K562 (cell line): ENCODE results near the gene RFX3. TPM values are rescaled to one million over a fixed set of nuclear protein-coding genes. Genes with fewer than 3 reads are reported as not detected.

Experiments
- ATAC-seq: fragments of 200-7000 bp; cut with Tn5 transposase; 3 replicates; pipeline ENCODE4 v1.9.1; 2020; ENCODE audit warnings: moderate library complexity
- BruUV-seq: library from RNA; stranded (reverse); fragments of 400-500 nt; replicated peaks from 2 replicates; lab custom pipeline; 2021; lab: Mats Ljungman, UMichigan
- CTCF ChIA-PET: fragments of 300-600 bp; formaldehyde crosslinking; extraction: SDS; loops from one replicate; lab custom pipeline; 2021; ENCODE audit warnings: low intra/inter-chr PET ratio; lab: Yijun Ruan, JAX
- POLR2A ChIA-PET: fragments of 300-600, 350-650 bp; sonication (Branson Sonifier 250); formaldehyde crosslinking; extraction: SDS; loops from one replicate; lab custom pipeline; 2021; ENCODE audit warnings: antibody characterized with exemption, inconsistent platforms; lab: Yijun Ruan, JAX
- DNase-seq, 4 experiments: peaks; one replicate each; pipeline versions ENCODE4 v3.0.0 to v3.0.0-alpha.2; 2011 to 2018; ENCODE audit warnings: low spot score in 3 of 4, mixed read lengths in 3 of 4; ENCODE audit errors: extremely low read depth in 1 of 4
- FAIRE-seq: peaks from 2 replicates; lab custom pipeline; 2011; peaks lifted over from hg19 to GRCh38; lab: Jason Lieb, UNC
- H2AFZ ChIP-seq: 2 replicates; pipeline ENCODE4 v1.6.0; 2011; ENCODE audit warnings: low read depth, low read length, control low read depth, inconsistent platforms
- H3K27ac ChIP-seq: fragments of 200-600 bp; 3 replicates; pipeline ENCODE4 v1.8.0; 2011; ENCODE audit warnings: low read depth, mild to moderate bottlenecking, control low read depth, inconsistent platforms, low read length, moderate library complexity, mixed read lengths; ENCODE audit errors: extremely low read depth
- H3K27me3 ChIP-seq, 2 experiments: fragments of 300-600 bp in 1 of 2; 2 replicates in 1 of 2; 3 replicates in 1 of 2; pipeline versions ENCODE4 v1.6.0 to v1.8.0; 2011; ENCODE audit warnings: inconsistent platforms in 2 of 2, low read length in 2 of 2, mild to moderate bottlenecking in 1 of 2, mixed read lengths in 1 of 2, moderate library complexity in 1 of 2; ENCODE audit not compliant: control insufficient read depth in 2 of 2, insufficient read depth in 2 of 2
- H3K36me3 ChIP-seq: fragments of 300-600 bp; 3 replicates; pipeline ENCODE4 v1.8.0; 2011; ENCODE audit warnings: mild to moderate bottlenecking, low read length, inconsistent platforms; ENCODE audit not compliant: control insufficient read depth, insufficient read depth
- H3K4me1 ChIP-seq, 2 experiments: fragments of 200-600 bp in 1 of 2; replicated peaks in 1 of 2; 2 replicates in 1 of 2; 3 replicates in 1 of 2; pipeline versions ENCODE4 v1.5.1 to v1.8.0; 2011; ENCODE audit warnings: inconsistent platforms in 2 of 2, low read length in 2 of 2, mild to moderate bottlenecking in 1 of 2, mixed read lengths in 1 of 2, moderate library complexity in 1 of 2; ENCODE audit not compliant: control insufficient read depth in 2 of 2, insufficient read depth in 2 of 2
- H3K4me2 ChIP-seq: 2 replicates; pipeline ENCODE4 v1.6.1; 2011; ENCODE audit warnings: low read length, control low read depth, inconsistent platforms, mixed read lengths; ENCODE audit not compliant: insufficient read depth
- H3K4me3 ChIP-seq: fragments of 200-600 bp; sonication (generic), shearing (Covaris generic); 2 replicates; pipeline ENCODE4 v1.5.1; 2016; ENCODE audit warnings: control low read depth, inconsistent platforms
- H3K79me2 ChIP-seq: fragments of 200-600 bp; 3 replicates; pipeline ENCODE4 v1.8.0; 2011; ENCODE audit warnings: low read length, inconsistent platforms; ENCODE audit not compliant: control insufficient read depth, insufficient read depth
- H3K9ac ChIP-seq, 2 experiments: 2 replicates each; pipeline versions ENCODE4 v1.6.0 to v1.6.1; 2011; ENCODE audit warnings: low read depth in 2 of 2, low read length in 2 of 2, control low read depth in 1 of 2, inconsistent platforms in 1 of 2, mild to moderate bottlenecking in 1 of 2, mixed read lengths in 1 of 2; ENCODE audit not compliant: insufficient read depth in 1 of 2
- H3K9me1 ChIP-seq: one replicate; pipeline ENCODE4 v1.6.0; 2011; ENCODE audit warnings: inconsistent platforms, mild to moderate bottlenecking, low read length, moderate library complexity; ENCODE audit not compliant: control insufficient read depth, insufficient read depth
- H3K9me3 ChIP-seq: replicated peaks from 2 replicates; pipeline ENCODE4 v1.5.1; 2011; ENCODE audit warnings: low read depth, low read length, inconsistent platforms; ENCODE audit not compliant: control insufficient read depth, insufficient read depth
- H4K20me1 ChIP-seq: replicated peaks from 2 replicates; pipeline ENCODE4 v1.6.1; 2011; ENCODE audit warnings: low read length, inconsistent platforms, mixed read lengths; ENCODE audit not compliant: control insufficient read depth, insufficient read depth
- ARID1B ChIP-seq: fragments of 450-650 bp; IDR thresholded peaks from 2 replicates; pipeline ENCODE4 v1.6.1; 2016; ENCODE audit warnings: antibody characterized with exemption, mild to moderate bottlenecking, inconsistent platforms
- CBFA2T2 ChIP-seq: fragments of 450-650 bp; conservative IDR thresholded peaks from 2 replicates; pipeline ENCODE4 v1.6.1; 2017; ENCODE audit warnings: mild to moderate bottlenecking
- CBFA2T3 ChIP-seq: fragments of 450-650 bp; IDR thresholded peaks from 2 replicates; pipeline ENCODE4 v1.6.1; 2017
- CXXC5 ChIP-seq: fragments of 250-450 bp; sonication (Bioruptor Pico); IDR thresholded peaks from 2 replicates; pipeline ENCODE4 v1.8.0; 2022; ENCODE audit warnings: inconsistent platforms, mild to moderate bottlenecking, moderate library complexity
- FOXA3 ChIP-seq, 2 experiments: fragments of 450-650 bp in 1 of 2; sonication (generic) in 1 of 2; formaldehyde crosslinking; IDR thresholded peaks in 1 of 2; conservative IDR thresholded peaks in 1 of 2; 2 replicates each; pipeline versions ENCODE4 v1.4.0 to v1.8.0; 2020 to 2022; ENCODE audit warnings: mild to moderate bottlenecking in 2 of 2, missing genetic modification reagents in 1 of 2
- NFIC ChIP-seq: fragments of 450-650 bp; IDR thresholded peaks from 2 replicates; pipeline ENCODE4 v1.6.1; 2017; ENCODE audit warnings: mild to moderate bottlenecking, inconsistent platforms
- RBFOX2 ChIP-seq: fragments of 200-400 bp; formaldehyde crosslinking; IDR thresholded peaks from 2 replicates; pipeline ENCODE4 v1.6.1; 2017; ENCODE audit warnings: low read depth, mild to moderate bottlenecking, low read length, moderate library complexity
- SMAD3 ChIP-seq: fragments of 450-650 bp; formaldehyde crosslinking; conservative IDR thresholded peaks from 2 replicates; pipeline ENCODE4 v1.4.0; 2020; ENCODE audit warnings: mild to moderate bottlenecking
- TAL1 ChIP-seq: fragments of 450-650 bp; IDR thresholded peaks from 2 replicates; pipeline ENCODE4 v1.6.1; 2016; ENCODE audit warnings: mild to moderate bottlenecking
- TCF3 ChIP-seq: sonication (generic); formaldehyde crosslinking; IDR thresholded peaks from 2 replicates; pipeline ENCODE4 v1.4.0; 2020; ENCODE audit warnings: mild to moderate bottlenecking, missing genetic modification reagents
- YBX1 ChIP-seq: fragments of 450-650 bp; IDR thresholded peaks from 2 replicates; pipeline ENCODE4 v1.7.1; 2016; ENCODE audit warnings: mild to moderate bottlenecking
- WGBS: fragments of 100-300 bp; shearing (Covaris generic); methylation state at CpG from one replicate; pipeline ENCODE4 v1.1.6; 2016; ENCODE audit warnings: low coverage, mixed read lengths; ENCODE audit not compliant: insufficient coverage; ENCODE audit errors: missing lambda C conversion rate; 5-methylcytosine and 5-hydroxymethylcytosine counted together
- in situ Hi-C: fragments of 300-500 bp; cut with MboI; formaldehyde crosslinking; loops from 4 replicates; pipeline ENCODE4 v1.15.0; 2018; ENCODE audit warnings: inconsistent platforms, mixed read lengths
- intact Hi-C: fragments of 100-400 bp; cut with micrococcal nuclease; formaldehyde crosslinking; loops from 2 replicates; pipeline ENCODE4 v1.14.2; 2022
- polyA plus RNA-seq, 8 experiments: library from polyadenylated mRNA; depleted of rRNA in 4 of 8; stranded (reverse) in 5 of 8; unstranded in 3 of 8; fragments of >200 nt; fragmentation: Nextera tagmentation in 2 of 8; fragmentation: Illumina TruSeq in 1 of 8; extraction: Ambion mirVana in 2 of 8; extraction: Trizol in 1 of 8; gene quantifications; 2 replicates each; pipeline versions ENCODE4 v1.2.1 to v1.2.3, GENCODE V29; 2011 to 2014; ENCODE audit warnings: inconsistent platforms in 1 of 8, missing spikeins in 1 of 8
- total RNA-seq, 7 experiments: library from RNA; depleted of rRNA in 6 of 7; stranded (reverse); fragments of >200 nt in 6 of 7; fragmentation: Illumina TruSeq in 2 of 7; extraction: Trizol in 2 of 7; gene quantifications; 2 replicates each; pipeline versions ENCODE4 v1.2.1 to v1.2.3, GENCODE V29; 2011 to 2021; ENCODE audit warnings: low replicate concordance in 1 of 7
- TF ChIP-seq, protein P1 (sequence below): fragments of 450-650 bp; formaldehyde crosslinking; IDR thresholded peaks from 2 replicates; pipeline ENCODE4 v1.4.0; 2022; ENCODE audit warnings: mild to moderate bottlenecking, moderate library complexity
- TF ChIP-seq, protein P2 (sequence below): fragments of 250-450 bp; sonication (Bioruptor Pico); IDR thresholded peaks from 2 replicates; pipeline ENCODE4 v1.9.0; 2021; ENCODE audit warnings: mild to moderate bottlenecking

Gene RFX3
- total and polyA plus RNA-seq, 9 of the 15 experiments (the other 6 are each of a cell fraction or from before 2014, with no cell fraction given), result 0.86 to 4.9 (median 2.0) TPM

DNA sequence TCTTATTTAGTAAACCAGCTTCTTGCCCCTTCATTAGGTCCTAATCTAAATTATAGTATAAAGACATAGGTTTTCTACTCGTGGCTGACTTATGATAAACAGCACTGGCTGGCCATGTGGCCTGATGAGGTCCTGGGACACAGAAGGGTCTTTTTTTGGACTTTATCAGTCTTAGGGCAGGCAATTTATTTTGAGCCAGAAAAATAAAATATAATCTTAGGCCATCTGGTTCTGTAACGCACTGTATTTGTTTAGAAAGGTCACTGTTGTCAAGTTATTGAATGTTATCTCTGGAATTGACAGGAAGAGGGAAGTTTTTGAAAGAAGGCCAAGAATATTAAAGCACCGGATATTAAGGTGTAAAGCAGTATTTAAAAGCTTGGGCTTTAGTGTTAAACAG, 53.9 kb downstream of the RFX3 start:
- Histone ChIP-seq H3K4me1 (peaks cover 0 to 2% of the 10 kb centered on the region in 2 experiments; a peak in 3 of 5 replicates), H3K4me2 (no peak overlapping the region), H3K79me2 (no peaks in the 10 kb centered on the region), H3K27me3 (no peaks in the 10 kb centered on the region), H3K9me3 (no peaks in the 10 kb centered on the region), H3K9me1 (no peaks in the 10 kb centered on the region), H2AFZ (no peak overlapping the region), H3K27ac (no peak overlapping the region), H3K4me3 (no peak overlapping the region), H4K20me1 (no peaks in the 10 kb centered on the region), H3K9ac (no peak overlapping the region), H3K36me3 (no peaks in the 10 kb centered on the region)
- DNase-seq (peak in 1 of 4 experiments; percentile 5), FAIRE-seq (no peak), ATAC-seq (no peak)
- 11% methylated on average over 3 of the region's 3 CpGs for WGBS
- intact Hi-C loops, result no loop called here
- ChIA-PET POLR2A (no interaction called here), CTCF (no interaction called here)
- TF ChIP-seq ARID1B (peak; percentile 22; the same call in 1 of the 2 replicates), SMAD3 (CRISPR knock-in tag) (no peak), TCF3 (peak; percentile 36; the same call in 1 of the 2 replicates), NFIC (peak; percentile 41; the same call in 1 of the 2 replicates), CBFA2T2 (peak; percentile 10; the same call in 1 of the 2 replicates), CBFA2T3 (peak; percentile 65), CXXC5 (CRISPR knock-in tag) (peak; percentile 41), RBFOX2 (no peak), YBX1 (no peak), TAL1 (peak; percentile 25; the same call in 1 of the 2 replicates), FOXA3 (CRISPR knock-in tag; conservative IDR thresholded peaks at IDR 0.05 in 1 of 2, IDR thresholded peaks at IDR 0.05 in 1 of 2) (peak in 1 of 2 experiments; percentile 28; a peak in 1 of 4 replicates)
- TF ChIP-seq, protein P1, sequence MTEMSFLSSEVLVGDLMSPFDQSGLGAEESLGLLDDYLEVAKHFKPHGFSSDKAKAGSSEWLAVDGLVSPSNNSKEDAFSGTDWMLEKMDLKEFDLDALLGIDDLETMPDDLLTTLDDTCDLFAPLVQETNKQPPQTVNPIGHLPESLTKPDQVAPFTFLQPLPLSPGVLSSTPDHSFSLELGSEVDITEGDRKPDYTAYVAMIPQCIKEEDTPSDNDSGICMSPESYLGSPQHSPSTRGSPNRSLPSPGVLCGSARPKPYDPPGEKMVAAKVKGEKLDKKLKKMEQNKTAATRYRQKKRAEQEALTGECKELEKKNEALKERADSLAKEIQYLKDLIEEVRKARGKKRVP (CRISPR knock-in tag), result no peak
- TF ChIP-seq, protein P2, sequence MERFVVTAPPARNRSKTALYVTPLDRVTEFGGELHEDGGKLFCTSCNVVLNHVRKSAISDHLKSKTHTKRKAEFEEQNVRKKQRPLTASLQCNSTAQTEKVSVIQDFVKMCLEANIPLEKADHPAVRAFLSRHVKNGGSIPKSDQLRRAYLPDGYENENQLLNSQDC (CRISPR knock-in tag), result no peak
- TF ChIP-seq, all 486 proteins: peak for 8
- BruUV-seq, result no TSS peak
- in situ Hi-C loops, result loop anchor here (25.0 kb wide), 2 partner anchors 215 to 640 kb away; no protein-coding TSS in a partner anchor
